ENCODE measurements around the gene CYFIP2.
"Not testable (repeated sequence)": the region's sequence is repeated elsewhere in the genome, so short reads cannot be mapped to it uniquely, and the experiment has no call there.

The CYFIP2 gene

DNA sequence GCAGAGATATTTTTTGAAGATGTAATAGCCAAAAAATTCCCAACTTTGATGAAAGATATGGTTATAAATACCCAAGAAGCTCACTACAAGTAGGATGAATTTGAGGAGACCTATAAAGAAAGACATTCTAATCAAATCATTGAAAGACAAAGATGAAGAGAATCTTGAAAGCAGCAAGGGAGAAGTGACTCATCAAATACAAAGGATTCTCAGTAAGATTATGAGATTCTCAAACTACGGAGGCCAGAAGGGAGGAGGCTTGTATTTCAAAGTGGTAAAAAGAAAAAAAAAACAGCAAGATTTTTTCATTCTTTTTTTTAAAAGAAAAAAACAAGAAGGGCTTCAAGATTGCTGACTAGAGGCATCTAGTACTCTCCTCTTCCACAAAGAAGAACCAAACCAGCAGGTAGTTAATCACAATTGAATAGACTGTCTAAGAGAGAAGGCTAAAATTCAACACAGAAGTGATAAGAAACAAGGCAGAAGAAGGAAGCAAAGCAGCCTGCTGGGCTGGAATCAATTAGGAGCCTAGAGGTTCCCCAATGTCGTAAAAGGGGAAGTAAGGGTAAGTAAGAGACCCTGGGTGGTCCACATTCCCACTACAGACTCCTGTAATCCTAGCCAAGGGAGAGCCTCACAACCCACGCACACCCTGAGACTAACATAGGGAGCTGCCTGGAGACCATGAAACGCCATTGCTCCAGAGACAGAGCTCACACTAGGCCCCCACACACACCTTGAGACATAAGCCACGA, 135.0 kb downstream of the CYFIP2 start:
- peak; percentile 44 for DNase-seq

DNA sequence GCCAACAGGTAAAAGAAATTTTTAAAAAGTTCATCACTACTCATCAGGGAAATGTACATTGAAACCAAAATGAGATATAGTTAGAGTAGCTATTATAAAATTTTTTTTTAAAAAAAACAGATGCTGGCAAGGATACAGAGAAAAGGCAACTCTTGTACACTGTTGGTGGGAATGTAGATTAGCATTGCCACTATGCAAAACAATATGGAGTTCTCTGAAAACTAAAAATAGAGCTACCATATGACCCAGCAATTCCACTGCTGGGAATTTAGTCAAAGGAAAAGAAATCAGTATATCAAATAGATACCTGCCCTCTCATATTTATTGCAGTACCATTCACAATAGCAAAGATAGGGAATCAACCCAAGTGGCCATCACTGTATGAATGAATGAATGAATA, 149.9 kb downstream of the CYFIP2 start:
- no peak for DNase-seq

- not testable (repeated sequence) for DNase-seq
Observed at GRCh38 chr5:157419521-157419920, 153.6 kb downstream of the CYFIP2 start.

DNA sequence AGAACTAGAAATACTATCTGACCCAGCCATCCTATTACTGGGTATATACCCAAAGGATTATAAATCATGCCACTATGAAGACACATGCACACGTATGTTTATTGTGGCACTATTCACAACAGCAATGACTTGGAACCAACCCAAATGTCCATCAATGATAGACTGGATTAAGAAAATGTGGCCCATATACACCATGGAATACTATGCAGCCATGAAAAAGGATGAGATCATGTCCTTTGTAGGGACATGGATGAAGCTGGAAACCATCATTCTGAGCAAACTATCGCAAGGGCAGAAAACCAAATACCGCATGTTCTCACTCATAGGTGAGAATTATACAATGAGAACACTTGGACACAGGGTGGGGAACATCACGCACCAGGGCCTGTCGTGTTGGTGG, 164.0 kb downstream of the CYFIP2 start:
- not testable (repeated sequence) for DNase-seq

GRCh38 chr5:157431544-157432200, 165.7 kb downstream of the CYFIP2 start:
- peak; percentile 82 for DNase-seq

- no peak for DNase-seq
Observed at GRCh38 chr5:157434096-157434495, 168.2 kb downstream of the CYFIP2 start.

- DNase-seq: peak; percentile 86
Observed at GRCh38 chr5:157443041-157443549, 177.2 kb downstream of the CYFIP2 start.

- DNase-seq: no peak
Observed at GRCh38 chr5:157444224-157444623, 178.3 kb downstream of the CYFIP2 start.

Data from fibroblast of upper back skin (primary cell).